A549 treated with GW870086 at 1 μM for 4 hours (cell line): Measurements from ENCODE around the gene NAXE. TPM values are rescaled to one million over a fixed set of nuclear protein-coding genes. Genes with fewer than 3 reads are reported as not detected.

Experiments used
- total RNA-seq: library from RNA; stranded (reverse); fragments of 200-300 nt; extraction: Qiagen RNA extraction; gene quantifications from 5 replicates; pipeline ENCODE4 v1.2.3, GENCODE V29; 2022; ENCODE audit warnings: low read depth

The NAXE gene
- total RNA-seq: 147 to 176 TPM (median 165 TPM) in 5 replicates

DNA sequence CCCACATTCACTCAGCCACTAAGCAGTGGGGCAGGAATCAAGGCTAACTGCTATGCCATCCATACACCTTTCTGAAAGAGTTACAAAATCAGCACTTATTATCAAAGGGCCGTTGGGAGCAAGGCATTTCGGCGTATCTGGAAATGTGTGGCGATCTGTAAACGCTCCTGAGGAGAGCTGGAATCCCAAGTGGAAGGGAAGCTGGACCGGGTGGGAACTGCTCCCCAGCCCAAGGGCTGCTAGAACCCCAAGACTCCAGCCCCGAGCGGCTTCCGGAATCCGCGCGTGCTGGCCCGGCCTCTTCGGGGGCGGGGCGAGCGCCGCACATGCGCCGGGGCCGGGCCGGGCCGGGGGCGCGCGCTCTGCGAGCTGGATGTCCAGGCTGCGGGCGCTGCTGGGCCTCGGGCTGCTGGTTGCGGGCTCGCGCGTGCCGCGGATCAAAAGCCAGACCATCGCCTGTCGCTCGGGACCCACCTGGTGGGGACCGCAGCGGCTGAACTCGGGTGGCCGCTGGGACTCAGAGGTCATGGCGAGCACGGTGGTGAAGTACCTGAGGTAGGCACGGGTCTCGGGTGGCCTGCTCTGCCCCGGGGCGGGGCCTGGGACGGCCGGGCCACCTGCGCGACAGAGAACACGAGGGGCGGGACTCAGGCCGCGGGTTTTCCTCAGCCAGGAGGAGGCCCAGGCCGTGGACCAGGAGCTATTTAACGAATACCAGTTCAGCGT, at the start of gene NAXE:
NAXE (plus strand) TSS at position 345 of the 726 bp plus-strand sequence; CDS start at position 374, 29 bp downstream.

DNA sequence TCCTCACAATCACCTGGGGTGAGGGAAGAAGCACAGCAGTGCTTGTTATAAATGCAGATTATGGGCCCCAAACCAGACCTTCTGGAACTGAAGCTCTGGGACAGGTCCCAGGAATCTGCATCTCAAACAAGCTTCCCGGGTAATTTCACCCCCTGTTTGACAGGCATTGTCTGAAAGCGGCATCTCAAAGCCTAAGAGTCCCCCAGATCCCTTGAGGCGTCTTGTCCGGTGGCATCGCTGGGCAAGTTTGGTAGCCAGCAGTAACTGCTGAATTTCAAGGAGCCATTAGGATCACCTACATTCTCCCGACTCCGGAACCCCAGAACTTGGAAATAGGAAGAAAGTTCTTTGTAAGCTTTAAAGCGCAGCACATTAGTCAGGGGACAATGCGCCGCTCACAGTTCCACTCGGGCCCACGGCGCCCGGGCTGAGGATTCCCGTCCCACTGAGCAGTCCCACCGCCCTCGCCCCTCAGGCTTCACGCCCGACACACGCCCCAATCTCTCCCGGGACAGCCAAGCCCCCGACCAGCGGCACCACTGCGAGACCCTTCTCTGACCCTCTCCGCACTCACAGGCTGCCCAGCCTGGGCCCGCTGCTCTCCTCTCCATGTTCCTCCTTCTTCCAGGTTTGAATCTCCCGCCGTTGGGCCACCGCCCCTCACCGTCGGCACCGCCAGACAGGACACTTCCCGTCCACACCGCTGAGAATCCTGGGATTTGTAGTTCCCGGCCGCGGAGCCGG, 19.5 kb upstream of the NAXE start, which contains the start of gene IQGAP3:
IQGAP3 (minus strand) TSS at position 647 of the 744 bp plus-strand sequence; CDS start at position 611, 36 bp downstream.

DNA sequence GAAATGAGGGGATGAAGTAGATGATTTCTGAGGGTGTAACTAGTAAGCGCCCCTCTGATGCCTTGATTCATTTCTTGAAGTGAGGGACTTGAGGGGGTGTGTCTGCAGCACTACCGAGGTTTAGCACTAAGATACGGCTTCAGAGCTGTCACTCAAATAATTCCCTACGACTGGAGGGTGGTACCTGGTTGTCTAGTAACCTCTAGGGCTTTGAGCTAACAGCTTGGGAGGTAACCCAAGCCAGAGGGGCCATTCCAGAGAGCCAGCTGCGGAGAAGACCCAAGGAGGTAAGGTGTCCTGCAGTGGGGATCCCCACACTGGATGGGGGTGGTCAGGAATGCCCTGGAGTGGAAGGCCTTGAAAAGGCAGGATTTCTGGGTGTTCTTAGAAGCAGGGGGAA, 12.1 kb upstream of the NAXE start, which contains the start of gene TTC24:
TTC24 (plus strand) TSS at position 252 of the 400 bp plus-strand sequence. CDS start 1,642 bp downstream, outside the sequence.

GRCh38 chr1:156601122-156601830, 9.7 kb downstream of the NAXE start, which contains the start of gene GPATCH4:
GPATCH4 (minus strand) TSS chr1:156601479.

GRCh38 chr1:156618853-156619581, 27.4 kb downstream of the NAXE start, which contains the start of gene HAPLN2:
HAPLN2 (plus strand) TSS chr1:156619415; CDS start chr1:156623491, 4,076 bp downstream.

GRCh38 chr1:156641761-156642264, 50.2 kb downstream of the NAXE start, which contains the start of gene BCAN:
BCAN (plus strand) TSS chr1:156642117; CDS start chr1:156646055, 3,938 bp downstream.

Other genes with a start within 250 kb of the NAXE start
- gene RHBG, start 222.6 kb upstream of the NAXE start, total RNA-seq: not detected in 5 replicates
- 20.2 to 29.8 TPM (median 28.1 TPM) in 5 replicates for gene MEF2D, start 91.0 kb upstream of the NAXE start, total RNA-seq
- 12.2 to 18.5 TPM (median 15.3 TPM) in 5 replicates for gene IQGAP3, start 19.2 kb upstream of the NAXE start, total RNA-seq
- gene TTC24, start 12.1 kb upstream of the NAXE start, total RNA-seq: not detected in 5 replicates
- 64.4 to 88.6 TPM (median 68.1 TPM) in 5 replicates for gene GPATCH4, start 9.7 kb downstream of the NAXE start, total RNA-seq
- gene HAPLN2, start 27.6 kb downstream of the NAXE start, total RNA-seq: 0.21 to 0.23 TPM in 2 of 5 replicates, not detected in the others
- 0.16 to 0.21 TPM in 2 of 5 replicates, not detected in the others for gene BCAN, start 50.3 kb downstream of the NAXE start, total RNA-seq
- 1.1 to 1.4 TPM (median 1.2 TPM) in 5 replicates for gene NES, start 85.6 kb downstream of the NAXE start, total RNA-seq
- 7.8 to 14.9 TPM (median 8.6 TPM) in 5 replicates for gene CRABP2, start 113.8 kb downstream of the NAXE start, total RNA-seq
- 22.0 to 25.7 TPM (median 23.5 TPM) in 5 replicates for gene METTL25B, start 136.7 kb downstream of the NAXE start, total RNA-seq
- gene ISG20L2, start 137.0 kb downstream of the NAXE start, total RNA-seq: 35.0 to 47.3 TPM (median 43.7 TPM) in 5 replicates
- 175 to 202 TPM (median 193 TPM) in 5 replicates for gene MRPL24, start 149.3 kb downstream of the NAXE start, total RNA-seq
- gene HDGF, start 159.9 kb downstream of the NAXE start, total RNA-seq: 408 to 438 TPM (median 425 TPM) in 5 replicates
- gene PRCC, start 175.8 kb downstream of the NAXE start, total RNA-seq: 66.3 to 83.8 TPM (median 72.0 TPM) in 5 replicates
- gene SH2D2A, start 225.1 kb downstream of the NAXE start, total RNA-seq: 2.6 to 3.9 TPM (median 3.2 TPM) in 5 replicates